ENCODE measurements around the gene TRAF4.
"Not testable (repeated sequence)": the region's sequence is repeated elsewhere in the genome, so short reads cannot be mapped to it uniquely, and the experiment has no call there.

The TRAF4 gene

DNA sequence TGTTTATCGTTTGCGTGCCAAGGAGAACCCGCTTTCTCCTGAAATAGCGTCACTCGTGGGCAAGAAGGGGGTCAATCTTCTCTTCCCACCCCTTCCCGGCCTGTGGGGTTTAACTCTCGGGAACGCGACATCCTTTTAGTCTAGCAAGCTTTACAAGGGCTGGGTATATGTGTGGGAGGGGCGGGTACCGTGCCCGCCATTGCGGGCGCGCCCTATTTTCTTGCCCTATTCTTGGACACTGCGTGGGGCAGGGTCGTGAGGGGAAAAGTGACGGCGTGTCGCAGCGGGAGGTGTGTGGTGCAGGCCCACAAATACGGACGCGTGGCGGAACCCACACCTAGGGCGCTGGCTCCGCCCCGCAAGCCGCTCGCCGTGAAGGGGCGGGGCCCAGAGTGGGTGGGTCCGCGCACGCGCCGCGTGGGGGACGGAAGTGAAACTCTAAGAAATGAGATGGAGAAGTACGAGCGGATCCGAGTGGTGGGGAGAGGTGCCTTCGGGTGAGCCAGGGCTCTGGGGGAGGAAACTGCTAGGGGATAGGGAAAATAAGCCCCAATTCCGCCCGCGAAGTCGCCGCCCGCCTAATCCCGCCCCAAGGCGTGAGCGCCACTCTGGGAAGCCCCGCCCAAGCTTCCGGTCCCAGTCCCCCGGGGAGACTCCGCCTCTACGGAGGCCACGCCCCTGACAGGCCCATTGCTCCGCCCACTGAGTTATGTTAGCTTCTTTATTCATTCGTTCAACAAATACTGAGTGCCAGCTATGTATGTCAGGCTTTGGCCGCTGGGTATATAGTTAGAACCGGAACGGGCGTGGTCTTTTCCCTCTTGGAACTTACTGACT is 15.2 kb upstream of the TRAF4 start, which contains the start of gene NEK8:
TSS of gene NEK8 (plus strand) at position 425 of the 837 bp plus-strand sequence. CDS start at position 451, 26 bp downstream.
- peak in 55 of 56 donors; percentile 58 to 97 (median 90) for DNase-seq

DNA sequence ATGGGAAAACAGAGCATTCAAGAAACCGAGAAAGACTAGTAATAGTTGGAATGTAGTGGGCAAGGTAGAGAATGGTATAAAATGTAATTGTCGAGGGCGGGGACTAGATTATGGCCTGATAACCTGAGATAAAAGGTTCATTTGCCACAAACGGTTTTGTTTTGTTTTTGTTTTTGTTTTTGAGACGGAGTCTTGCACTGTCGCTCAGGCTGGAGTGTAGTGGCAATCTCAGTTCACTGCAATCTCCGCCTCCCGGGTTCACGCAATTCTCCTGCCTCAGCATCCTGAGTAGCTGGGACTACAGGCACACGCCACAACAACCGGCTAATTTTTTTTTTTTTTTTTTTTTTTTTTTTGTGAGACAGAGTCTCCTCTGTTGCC is 13.9 kb upstream of the TRAF4 start:
- no peak for DNase-seq

DNA sequence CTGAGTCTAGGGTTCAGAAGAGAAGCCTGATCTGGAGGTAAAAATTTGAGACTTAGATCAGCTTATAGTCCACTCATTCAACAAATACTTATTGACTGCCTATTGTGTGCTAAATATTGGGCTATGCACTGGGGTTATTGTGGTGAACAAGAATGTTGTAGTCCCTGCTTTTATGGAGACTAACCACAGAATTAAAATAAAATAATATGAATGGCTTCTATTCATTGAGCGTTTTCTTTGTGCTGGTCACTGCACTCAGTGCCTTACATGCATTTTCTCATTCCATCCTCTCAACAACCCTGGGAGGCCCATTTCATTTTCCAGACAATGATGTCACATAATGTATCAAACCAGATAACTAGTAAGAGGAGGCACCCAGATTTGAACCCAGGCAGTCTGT is 10.5 kb upstream of the TRAF4 start:
- no peak for DNase-seq

DNA sequence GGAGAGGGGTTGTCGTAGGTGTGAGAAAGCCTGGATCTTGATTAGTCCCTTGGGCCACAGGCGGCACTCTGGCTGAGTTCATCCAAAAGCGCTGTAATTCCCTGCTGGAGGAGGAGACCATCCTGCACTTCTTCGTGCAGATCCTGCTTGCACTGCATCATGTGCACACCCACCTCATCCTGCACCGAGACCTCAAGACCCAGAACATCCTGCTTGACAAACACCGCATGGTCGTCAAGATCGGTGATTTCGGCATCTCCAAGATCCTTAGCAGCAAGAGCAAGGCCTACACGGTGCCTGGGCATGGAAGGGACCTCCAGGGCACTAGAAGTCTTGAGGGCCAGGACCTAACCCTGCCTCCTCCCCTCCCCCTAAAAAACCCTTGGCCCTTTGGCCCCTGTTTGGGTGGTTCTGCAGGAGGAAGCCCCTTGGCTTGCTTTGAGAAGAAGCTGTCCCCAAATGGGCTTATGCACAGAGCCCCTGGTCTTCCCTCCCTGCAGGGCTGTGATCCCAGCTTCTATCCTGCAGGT is 9.0 kb upstream of the TRAF4 start:
- DNase-seq, result no peak

DNA sequence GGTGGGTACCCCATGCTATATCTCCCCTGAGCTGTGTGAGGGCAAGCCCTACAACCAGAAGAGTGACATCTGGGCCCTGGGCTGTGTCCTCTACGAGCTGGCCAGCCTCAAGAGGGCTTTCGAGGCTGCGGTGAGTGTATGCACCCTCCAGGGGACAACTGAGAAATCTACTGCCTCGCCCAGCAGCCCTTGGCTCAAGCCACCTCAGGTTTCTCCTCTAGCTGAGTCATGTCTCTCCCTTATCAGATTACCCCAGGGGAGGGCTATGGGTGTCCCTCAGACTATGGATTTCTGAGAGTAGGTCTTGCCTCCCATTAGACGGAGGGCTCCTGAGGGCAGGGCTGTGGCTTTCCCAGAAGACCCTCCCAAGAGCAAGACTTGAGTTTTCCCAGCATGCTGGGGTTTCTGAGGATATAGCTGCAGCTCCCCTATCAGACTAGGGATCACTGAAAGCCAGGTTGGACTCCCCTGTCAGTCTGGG is 8.5 kb upstream of the TRAF4 start:
- no peak for DNase-seq

DNA sequence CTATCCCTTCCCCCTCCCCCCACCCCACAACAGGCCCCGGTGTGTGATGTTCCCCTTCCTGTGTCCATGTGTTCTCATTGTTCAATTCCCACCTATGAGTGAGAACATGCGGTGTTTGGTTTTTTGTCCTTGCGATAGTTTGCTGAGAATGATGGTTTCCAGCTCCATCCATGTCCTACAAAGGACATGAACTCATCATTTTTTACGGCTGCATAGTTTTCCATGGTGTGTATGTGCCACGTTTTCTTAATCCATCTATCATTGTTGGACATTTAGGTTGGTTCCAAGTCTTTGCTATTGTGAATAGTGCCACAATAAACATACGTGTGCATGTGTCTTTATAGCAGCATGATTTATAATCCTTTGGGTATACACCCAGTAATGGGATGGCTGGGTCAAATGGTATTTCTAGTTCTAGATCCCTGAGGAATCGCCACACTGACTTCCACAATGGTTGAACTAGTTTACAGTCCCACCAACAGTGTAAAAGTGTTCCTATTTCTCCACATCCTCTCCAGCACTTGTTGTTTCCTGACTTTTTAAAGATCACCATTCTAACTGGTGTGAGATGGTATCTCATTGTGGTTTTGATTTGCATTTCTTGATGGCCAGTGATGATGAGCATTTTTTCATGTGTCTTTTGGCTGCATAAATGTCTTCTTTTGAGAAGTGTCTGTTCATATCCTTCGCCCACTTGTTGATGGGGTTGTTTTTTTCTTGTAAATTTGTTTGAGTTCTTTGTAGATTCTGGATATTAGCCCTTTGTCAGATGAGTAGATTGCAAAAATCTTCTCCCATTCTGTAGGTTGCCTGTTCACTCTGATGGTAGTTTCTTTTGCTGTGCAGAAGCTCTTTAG is 7.7 kb upstream of the TRAF4 start:
- not testable (repeated sequence) for DNase-seq

DNA sequence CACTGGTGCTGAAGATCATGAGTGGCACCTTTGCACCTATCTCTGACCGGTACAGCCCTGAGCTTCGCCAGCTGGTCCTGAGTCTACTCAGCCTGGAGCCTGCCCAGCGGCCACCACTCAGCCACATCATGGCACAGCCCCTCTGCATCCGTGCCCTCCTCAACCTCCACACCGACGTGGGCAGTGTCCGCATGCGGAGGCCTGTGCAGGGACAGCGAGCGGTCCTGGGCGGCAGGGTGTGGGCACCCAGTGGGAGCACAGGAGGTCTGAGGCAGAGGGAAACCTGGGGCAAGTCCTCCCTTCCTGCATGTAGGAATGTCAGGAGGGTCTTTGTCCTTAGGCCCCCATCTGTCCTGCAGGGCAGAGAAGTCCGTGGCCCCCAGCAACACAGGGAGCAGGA is 6.5 kb upstream of the TRAF4 start:
- DNase-seq, result no peak

DNA sequence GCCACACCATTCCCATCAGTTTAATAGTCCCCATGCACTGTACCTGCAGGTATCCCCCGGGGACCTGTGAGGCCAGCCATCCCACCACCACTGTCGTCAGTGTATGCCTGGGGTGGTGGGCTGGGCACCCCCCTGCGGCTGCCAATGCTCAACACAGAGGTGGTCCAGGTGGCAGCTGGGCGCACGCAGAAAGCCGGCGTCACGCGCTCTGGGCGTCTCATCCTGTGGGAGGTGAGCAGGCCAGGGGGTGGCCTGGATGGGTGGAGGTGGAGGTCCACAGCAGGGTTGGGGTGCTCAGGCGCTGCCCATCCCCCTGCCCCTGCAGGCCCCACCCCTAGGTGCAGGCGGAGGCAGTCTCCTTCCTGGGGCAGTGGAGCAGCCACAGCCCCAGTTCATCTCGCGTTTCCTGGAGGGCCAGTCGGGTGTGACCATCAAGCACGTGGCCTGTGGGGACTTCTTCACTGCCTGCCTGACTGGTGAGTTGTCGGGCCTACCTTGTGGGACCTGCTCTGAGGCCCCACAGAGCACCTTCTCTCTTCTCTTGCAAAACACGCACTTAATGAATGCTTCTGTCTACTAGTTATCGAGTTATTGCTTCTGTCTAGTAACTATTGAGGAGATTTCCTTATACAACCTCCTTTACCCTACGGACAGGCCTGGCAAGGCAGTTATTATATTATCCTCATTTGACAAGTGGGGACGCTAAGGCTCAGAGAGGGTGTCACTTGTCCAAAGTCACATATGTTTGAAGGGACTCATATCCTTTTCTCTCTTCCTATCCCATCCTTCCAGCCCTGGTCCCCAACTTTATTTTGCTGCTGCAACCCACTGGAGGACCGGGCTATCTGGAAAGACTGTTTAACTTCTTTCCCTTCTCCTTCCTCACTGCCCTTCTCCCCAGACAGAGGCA is 5.8 kb upstream of the TRAF4 start:
- no peak for DNase-seq

DNA sequence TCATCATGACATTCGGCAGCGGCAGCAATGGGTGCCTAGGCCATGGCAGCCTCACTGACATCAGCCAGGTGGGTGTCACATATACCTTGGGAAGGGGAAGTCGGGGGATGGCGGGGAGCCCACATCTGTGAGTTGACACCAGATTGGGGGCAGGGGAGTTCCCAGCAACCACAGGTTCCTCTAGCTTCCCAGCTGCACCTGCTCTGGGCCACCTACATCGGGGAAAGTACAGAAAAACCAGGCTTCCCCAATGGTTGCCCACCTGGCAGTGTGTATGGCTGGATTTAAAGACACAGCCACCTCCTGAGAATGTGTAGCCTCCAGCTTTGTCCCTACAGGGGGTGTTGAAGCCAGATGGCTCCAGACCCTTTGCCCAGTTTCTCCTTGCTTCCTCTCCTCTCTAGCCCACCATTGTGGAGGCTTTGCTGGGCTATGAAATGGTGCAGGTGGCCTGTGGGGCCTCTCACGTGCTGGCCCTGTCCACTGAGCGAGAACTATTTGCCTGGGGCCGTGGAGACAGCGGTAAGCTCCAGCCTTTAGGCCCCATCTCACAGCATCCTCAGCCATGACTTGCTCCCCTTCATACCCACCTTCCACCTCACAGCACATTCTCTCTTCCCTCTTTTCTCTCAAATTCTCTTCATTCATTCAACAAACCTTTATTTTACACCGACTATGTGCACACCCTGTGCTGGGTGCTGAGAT is 5.0 kb upstream of the TRAF4 start:
- no peak for DNase-seq

DNA sequence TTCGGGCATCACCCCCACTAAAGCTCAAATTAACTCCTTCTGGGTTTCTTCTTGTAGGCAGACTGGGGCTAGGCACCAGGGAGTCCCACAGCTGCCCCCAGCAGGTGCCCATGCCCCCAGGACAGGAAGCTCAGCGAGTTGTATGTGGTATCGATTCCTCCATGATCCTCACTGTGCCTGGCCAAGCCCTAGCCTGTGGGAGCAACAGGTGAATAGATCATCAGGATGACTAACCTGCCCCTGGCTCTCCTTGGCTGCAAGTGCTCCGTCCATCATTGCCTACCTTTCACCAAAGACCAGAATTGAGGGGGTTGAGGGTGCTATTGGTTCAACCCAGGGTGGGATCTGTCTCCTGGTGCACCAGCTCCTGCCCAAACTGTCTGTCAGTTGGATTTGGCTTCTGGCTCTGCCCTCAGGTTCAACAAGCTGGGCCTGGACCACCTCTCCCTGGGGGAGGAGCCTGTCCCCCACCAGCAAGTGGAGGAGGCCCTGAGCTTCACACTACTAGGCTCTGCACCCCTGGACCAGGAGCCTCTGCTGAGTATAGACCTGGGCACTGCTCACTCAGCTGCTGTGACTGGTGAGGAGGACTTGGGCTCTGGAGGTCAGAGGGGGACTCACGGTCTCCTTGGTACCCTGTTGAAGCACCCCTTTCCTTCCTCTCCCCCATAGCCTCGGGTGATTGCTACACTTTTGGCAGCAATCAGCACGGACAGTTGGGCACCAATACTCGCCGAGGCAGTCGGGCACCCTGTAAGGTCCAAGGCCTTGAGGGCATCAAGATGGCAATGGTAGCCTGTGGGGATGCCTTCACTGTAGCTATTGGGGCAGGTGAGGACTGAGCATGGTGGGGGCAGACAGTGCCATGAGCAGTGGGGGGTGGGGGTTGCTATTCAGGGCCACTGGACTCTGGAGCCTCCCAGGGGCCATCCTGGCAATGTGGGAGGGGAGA is 3.1 kb upstream of the TRAF4 start:
- no peak for DNase-seq

DNA sequence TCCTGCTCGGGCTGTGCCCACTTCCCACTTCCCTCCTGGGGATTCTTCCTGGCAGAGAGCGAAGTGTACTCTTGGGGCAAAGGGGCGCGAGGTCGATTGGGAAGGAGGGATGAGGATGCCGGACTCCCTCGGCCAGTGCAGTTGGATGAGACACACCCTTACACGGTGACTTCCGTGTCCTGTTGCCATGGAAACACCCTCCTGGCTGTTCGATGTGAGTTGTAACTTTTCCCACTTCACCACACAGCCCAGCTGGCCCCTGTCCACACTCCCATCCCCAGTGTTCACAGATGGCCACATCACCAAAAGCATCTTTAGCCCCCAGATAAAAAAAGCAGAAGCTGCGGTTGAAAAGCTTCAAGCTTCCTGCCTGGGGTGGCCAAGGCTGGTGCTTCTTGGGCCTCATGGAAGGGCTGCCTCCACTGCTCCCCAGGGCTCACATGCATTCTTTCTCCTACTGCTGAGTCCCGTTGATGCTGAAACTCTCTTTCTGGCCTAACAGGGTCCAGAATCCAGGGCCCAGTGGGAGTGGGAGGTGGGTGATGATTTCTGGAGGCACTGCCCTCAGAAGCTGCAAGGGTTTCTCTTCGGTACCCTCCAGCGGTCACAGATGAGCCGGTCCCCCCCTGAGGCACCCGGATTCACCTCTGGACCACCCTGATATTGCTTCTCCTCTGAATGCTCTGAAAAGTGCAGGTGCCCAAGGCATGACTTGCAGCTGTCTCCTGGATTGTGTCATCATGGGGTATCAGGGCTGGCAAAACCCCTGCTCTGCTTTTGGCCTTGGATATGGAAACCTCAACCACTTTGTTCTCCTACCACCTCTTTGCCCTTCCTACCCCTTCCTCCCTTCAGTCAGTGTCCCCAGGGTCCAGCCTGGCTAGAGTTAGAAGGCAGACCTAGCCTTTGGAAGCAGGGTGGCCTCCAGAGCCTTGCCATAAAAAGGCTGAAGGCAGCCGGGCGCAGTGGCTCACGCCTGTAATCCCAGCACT is 2.2 kb upstream of the TRAF4 start:
- DNase-seq, result peak in 1 of 56 donors; percentile 5

DNA sequence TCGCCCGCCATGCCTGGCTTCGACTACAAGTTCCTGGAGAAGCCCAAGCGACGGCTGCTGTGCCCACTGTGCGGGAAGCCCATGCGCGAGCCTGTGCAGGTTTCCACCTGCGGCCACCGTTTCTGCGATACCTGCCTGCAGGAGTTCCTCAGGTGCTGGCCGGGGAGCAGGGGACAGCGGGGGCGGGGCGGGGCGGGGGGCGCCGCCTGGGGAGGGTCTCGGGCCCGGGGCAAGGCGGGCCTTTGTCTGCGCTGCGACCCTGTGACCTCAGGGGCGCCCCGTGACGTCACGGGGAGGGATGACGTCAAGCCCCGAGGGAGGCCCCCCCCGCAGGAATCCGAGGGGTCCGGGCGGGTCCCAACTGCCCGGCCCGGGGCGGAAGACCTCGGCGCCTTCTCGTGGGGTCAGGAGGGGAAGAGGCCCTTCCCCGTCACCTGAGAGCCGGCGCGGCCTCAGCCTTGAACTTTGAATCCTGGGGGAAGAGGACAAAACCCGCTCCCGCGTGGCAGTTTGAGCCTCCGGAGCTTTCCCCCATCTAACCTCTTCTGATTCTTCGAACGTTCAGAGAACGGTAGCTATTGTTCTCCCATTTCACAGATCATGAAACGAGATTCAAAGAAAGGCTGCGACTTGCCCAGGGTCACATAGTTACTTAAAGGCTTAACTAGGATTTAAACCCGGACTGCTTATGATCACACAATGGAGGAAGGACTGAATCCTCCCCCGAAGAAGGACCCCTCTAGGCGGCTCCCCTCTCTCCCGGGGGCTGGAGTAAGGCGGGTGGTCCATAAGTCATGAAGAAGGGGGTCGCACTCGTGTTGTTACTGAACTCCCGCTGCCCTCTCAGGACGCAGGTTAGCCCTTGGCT is 527 bp downstream of the TRAF4 start:
- peak in 34 of 56 donors; percentile 25 to 76 (median 56) for DNase-seq

DNA sequence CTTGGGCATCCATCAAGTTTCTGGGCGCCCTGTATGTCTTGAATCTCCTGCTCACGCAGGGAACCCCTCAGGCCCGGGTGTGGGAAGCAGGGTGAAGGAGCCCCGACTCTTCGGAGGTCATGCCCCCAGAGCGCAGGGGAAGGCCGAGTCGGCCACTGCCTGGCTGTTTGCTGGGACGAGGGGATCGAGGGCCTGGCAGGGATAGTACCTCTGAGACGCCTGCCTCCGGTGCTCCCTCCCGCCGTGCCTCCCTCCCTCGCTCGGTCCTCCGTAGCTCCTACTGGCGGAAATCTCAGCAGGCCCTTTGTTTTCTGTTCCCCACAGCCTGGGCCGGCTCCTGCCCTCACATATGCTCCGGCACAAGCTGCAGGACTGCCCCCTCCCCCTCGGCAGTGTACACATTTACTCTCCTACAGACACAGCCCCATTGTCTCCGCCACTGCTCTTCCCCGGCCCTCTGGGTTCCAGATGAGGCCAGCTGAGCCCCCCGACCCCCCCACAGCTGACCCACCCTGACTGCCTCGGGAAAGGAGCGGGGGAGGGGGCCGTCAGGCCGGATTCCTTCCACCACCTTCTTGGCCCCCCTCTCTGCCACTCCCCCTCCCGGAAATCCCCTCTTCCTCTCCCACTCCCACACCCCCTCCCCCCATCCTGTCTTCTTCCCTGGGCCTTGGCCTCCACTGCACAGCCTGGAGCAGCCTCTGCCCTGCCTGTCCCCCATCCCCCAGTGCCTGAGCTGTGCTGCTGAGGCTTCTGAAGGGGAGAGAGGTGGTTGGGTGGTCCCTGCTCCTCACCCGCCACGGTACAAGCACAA is 1.4 kb downstream of the TRAF4 start:
- peak in 54 of 56 donors; percentile 47 to 98 (median 87) for DNase-seq

DNA sequence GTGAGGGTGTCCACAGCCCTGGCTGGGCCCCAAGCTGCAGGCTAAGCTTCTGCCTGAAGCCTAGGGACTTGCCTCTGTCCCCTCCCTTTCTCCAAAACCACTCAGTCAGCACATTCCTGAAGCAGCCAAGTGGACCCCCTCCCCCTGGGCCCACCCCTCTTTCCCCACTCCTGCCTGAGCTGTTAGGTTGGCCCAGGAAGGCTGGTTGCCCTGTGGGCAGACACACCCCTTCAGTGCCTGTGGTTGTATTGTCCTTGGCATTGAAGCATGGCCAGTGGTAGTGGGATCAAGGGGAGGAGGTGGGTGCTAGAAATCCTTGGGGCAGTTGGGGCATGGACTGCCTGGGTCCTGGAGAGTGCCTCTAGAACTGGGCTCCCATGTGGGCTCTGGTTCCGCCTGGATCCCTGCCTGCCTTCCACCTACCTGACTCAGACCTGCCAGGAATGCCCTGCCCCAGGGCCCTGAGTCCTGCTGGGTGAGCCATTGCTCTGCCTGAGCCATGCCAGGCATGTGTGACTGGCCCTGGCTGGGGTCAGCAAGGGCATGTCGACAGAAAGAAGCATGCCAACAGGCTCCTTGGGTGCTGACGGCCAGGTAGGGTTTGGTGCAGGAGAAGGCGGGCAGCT is 2.1 kb downstream of the TRAF4 start:
- DNase-seq, result peak in 2 of 56 donors; percentile 27 to 62

DNA sequence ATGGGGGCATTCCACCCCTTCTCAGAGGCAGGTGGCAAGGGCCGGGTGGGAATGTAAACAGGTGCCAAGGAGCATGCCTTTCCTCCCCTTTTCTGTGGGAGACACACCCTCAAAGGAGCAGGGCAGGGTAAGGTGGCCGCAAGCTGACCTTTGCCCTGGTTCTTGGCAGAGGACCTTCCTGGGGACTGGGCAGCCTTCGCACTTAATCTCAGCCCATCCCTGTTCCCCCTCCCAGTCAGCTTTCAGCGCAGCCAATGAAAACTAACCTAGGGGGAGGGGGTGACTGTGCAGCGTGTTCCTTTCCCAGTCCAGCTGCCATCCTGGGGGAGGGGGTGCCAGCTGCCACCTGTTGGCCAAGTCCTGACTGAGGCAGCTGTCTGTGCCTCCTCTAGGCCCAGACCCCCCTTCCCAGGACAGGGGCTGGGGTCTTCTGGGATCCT is 2.8 kb downstream of the TRAF4 start:
- peak in 44 of 56 donors; percentile 11 to 81 (median 62) for DNase-seq

All from nucleus accumbens (tissue), 56 donors.